Thoracic aorta (tissue), 2 donors: ENCODE results near the gene DUSP9. TPM values are rescaled to one million over a fixed set of nuclear protein-coding genes. Genes with fewer than 3 reads are reported as not detected.

ENCODE experiments used
- ATAC-seq: fragments of 150-250 bp; one replicate; pipeline ENCODE4 v1.8.0; 2017; ENCODE audit warnings: low read depth; ENCODE audit not compliant: insufficient number of reproducible peaks, low FRiP score
- DNase-seq: peaks from one replicate; pipeline ENCODE4 v3.0.0-alpha.2; 2020; ENCODE audit warnings: low spot score
- H3K27ac ChIP-seq, 2 donors: fragments of 200-600 bp; sonication (generic); 1 replicate in 1 of 2; 2 replicates in 1 of 2; pipeline ENCODE4 v1.5.1; 2016; ENCODE audit warnings: mild to moderate bottlenecking in 2 of 2, moderate library complexity in 2 of 2
- H3K27me3 ChIP-seq: fragments of 200-600 bp; sonication (generic); replicated peaks from 2 replicates; pipeline ENCODE4 v1.6.0; 2016; ENCODE audit warnings: mild to moderate bottlenecking; ENCODE audit not compliant: insufficient read depth
- H3K36me3 ChIP-seq: fragments of 200-600 bp; sonication (generic); one replicate; pipeline ENCODE4 v1.5.1; 2016
- H3K4me1 ChIP-seq, 2 donors: fragments of 200-600 bp; sonication (generic); 1 replicate in 1 of 2; 2 replicates in 1 of 2; pipeline versions ENCODE4 v1.5.1 to v1.6.0; 2016; ENCODE audit warnings: low read depth in 2 of 2, mild to moderate bottlenecking in 1 of 2; ENCODE audit not compliant: control insufficient read depth in 1 of 2
- H3K4me3 ChIP-seq: fragments of 200-600 bp; sonication (generic); 2 replicates; pipeline ENCODE4 v1.5.1; 2016; ENCODE audit warnings: mild to moderate bottlenecking
- H3K9me3 ChIP-seq: fragments of 200-600 bp; sonication (generic); 2 replicates; pipeline ENCODE4 v1.5.1; 2016
- CTCF ChIP-seq: fragments of 200-600 bp; sonication (generic); IDR thresholded peaks from one replicate; pipeline ENCODE4 v1.5.1; 2019; ENCODE audit warnings: antibody characterized with exemption
- total RNA-seq, 2 donors: library from RNA; depleted of rRNA; stranded (reverse); fragments of >200 nt; gene quantifications; one replicate each; pipeline versions ENCODE4 v1.1.0 to v1.2.3, GENCODE V29; 2016

DUSP9 gene
- total RNA-seq, 2 donors from 2014 or later = not detected

GRCh38 chrX:153668423-153669173, 21.6 kb downstream of the DUSP9 start:
- Histone ChIP-seq H3K27me3 (no peaks in the 10 kb centered on the region), H3K4me1 (no peaks in the 10 kb centered on the region), H3K9me3 (no peaks in the 10 kb centered on the region), H3K27ac (no peak overlapping the region), H3K36me3 (no peaks in the 10 kb centered on the region), H3K4me3 (no peak overlapping the region)
- DNase-seq (no peak), ATAC-seq (no peak)
- no peak for TF ChIP-seq CTCF

DNA sequence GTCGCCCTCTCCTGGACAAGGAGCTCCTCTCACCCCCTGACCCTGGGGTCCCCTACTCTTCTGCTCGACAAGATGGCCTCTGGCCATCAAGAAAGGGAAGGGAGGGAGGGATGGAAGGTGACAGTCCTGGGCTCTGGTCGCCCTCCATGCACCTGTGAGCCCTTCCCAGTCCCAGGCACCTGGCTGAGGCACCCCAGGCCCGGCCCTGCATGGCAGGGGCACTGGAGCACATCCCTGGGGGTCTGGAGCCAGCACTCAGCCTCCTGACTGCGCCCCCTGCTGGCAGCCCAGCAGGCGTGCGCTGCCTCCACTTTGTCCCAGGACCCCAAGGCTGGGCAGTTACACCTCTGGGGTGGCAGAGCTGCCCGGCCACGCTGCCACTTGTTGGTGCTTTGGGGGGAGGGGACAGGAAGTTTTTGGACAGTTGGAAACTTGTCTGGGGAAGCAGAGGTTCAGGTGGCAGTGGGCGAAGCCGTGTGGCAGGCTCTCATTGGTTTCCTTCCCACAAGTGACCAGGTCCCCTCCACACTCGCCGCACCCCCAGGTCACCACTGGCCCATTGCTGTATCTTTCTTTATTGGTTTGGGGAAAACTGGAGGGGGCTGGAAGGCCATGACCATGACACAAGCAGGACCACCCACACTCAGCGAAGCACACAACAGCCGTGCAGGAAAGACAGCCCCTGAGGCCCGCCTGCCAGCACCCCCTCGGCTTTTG, 22.3 kb downstream of the DUSP9 start:
- no peaks in the 10 kb centered on the region for H3K36me3 ChIP-seq
- TF ChIP-seq CTCF = peak; percentile 71
- no peak overlapping the region for H3K27ac ChIP-seq
- ATAC-seq (no peak), DNase-seq (no peak)
- no peak overlapping the region for H3K4me3 ChIP-seq
- H3K4me1 ChIP-seq = no peaks in the 10 kb centered on the region
- no peaks in the 10 kb centered on the region for H3K9me3 ChIP-seq
- no peaks in the 10 kb centered on the region for H3K27me3 ChIP-seq

- Histone ChIP-seq H3K9me3 (no peaks in the 10 kb centered on the region), H3K36me3 (no peaks in the 10 kb centered on the region), H3K27me3 (no peaks in the 10 kb centered on the region), H3K4me1 (no peaks in the 10 kb centered on the region), H3K4me3 (no peak overlapping the region), H3K27ac (no peak overlapping the region)
- ATAC-seq (no peak), DNase-seq (no peak)
- no peak for TF ChIP-seq CTCF
These were observed 23.1 kb downstream of the DUSP9 start for GRCh38 chrX:153669901-153670731.

- Histone ChIP-seq H3K4me3 (no peak overlapping the region), H3K36me3 (no peaks in the 10 kb centered on the region), H3K9me3 (no peaks in the 10 kb centered on the region), H3K4me1 (no peaks in the 10 kb centered on the region), H3K27me3 (no peaks in the 10 kb centered on the region), H3K27ac (no peak overlapping the region)
- no peak for DNase-seq
- no peak for ATAC-seq
- no peak for TF ChIP-seq CTCF
These were observed 24.0 kb downstream of the DUSP9 start for GRCh38 chrX:153670748-153671588.
